Endometrium (tissue), 2 donors: ENCODE data around the gene DPP6.

Experiments
- FAIRE-seq: peaks from 2 replicates; lab custom pipeline; 2012; peaks lifted over from hg19 to GRCh38; lab: Jason Lieb, UNC
- donor health status: control.
- donor health status: control.

The DPP6 gene

GRCh38 chr7:154451480-154452457, 399.6 kb downstream of the DPP6 start:
- no peak for FAIRE-seq

GRCh38 chr7:154463794-154464193, 411.6 kb downstream of the DPP6 start:
- FAIRE-seq = no peak

GRCh38 chr7:154469652-154470051, 417.5 kb downstream of the DPP6 start:
- no peak for FAIRE-seq

DNA sequence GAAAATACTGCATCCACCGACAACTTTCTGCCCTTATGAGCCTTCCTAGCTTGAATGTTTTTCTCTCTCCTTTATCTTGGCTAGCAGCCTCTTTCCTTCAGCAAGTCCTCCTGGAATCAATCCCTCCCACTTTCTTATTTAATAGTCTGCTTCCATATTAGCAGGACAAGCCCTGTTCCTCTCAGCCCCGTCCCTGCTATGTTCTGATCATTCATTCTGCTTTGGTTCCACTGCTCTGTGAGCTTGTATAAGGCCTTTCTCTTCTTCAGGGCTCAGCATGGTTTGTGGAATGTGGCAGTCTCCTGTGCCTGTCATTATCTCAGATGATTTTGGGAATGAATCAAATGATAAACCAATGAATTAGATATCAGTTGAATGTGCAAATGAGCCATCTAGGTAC, 420.1 kb downstream of the DPP6 start:
- FAIRE-seq = no peak

DNA sequence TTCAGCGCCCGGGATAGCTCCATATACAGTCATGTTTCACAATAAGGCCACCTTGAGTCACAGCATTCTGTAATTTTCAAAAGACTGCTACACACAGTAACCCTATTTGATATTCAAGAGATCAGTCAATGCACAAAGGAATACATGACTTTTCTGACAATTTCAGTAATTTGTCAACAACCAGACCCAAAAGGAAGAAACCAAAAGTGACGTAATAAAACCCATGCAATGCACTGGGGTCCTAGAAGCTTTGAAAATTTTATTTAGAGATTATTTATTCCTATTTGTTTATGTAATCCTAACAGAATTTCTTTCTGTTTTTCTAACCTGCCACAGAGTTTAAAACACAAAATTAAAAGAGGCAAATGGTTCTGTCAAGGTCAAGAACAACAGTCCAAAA, 421.2 kb downstream of the DPP6 start:
- FAIRE-seq = peak; percentile 74

DNA sequence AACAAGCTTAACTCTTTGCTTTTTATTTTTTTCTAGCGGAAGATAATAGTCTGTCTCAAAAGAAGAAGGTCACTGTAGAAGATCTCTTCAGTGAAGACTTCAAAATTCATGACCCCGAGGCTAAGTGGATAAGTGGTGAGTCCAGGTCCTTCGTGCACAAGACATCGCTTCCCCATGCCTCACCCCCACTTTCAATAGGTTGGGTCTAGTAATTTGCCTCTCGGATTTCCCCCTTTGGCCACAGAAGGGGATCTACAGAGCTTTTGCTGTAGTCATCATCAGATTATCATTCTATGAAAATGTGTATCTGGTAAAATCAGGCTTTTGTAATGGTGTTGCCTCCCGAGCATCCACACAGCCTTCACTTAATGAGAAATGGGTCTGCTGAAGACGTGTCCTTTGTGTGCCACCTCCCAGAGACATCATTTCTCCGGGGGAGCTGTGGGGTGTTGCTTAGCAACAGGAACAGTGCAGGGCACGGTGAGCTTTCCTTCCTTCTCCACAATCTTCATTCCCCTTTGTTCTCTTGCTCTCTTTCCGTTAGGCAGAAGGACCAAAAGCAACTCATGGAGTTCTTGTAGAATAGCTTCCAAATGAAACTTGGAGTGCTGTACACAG, 422.8 kb downstream of the DPP6 start:
- no peak for FAIRE-seq

- FAIRE-seq = no peak
Observed at GRCh38 chr7:154475864-154476263, 423.7 kb downstream of the DPP6 start.

DNA sequence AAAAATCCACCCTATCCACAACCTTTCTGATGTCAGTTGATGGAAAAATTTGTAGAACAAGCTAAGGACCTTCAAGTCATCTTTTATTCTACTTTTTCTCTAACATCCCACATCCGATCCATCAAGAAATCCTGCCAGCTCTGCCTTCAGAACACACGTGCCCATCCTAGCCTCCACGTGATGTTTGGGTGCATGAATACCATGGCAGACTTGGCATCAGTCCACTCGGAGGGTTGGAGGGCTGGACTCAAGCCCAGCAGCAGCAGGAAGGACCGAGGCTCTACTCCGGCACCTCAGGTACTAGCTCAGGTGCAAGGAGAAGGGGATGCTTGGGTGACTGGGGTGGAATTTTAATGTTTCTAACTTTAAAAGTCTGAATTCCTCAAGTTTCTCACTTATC, 428.6 kb downstream of the DPP6 start:
- no peak for FAIRE-seq

- FAIRE-seq = no peak
Observed at GRCh38 chr7:154482863-154483262, 430.7 kb downstream of the DPP6 start.

DNA sequence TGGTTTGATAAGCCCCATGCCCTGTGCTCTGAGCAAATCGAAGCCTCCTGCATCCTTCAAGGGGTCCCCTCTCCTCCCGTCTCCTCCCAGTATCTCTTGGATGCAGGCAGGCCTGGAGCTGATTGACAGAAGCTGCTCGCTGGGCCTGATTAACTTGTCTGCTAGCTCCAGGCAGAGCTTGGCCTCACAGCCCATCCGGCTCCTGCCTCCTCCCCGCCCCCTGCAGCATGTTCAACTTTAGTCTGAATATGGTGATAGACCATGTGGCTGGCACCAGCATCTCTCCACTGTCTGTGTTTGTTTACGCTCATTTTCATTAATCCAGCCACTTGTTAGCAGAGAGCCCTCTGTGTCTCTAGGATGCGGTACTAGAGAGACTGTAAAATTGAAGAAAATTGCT, 432.2 kb downstream of the DPP6 start:
- no peak for FAIRE-seq

DNA sequence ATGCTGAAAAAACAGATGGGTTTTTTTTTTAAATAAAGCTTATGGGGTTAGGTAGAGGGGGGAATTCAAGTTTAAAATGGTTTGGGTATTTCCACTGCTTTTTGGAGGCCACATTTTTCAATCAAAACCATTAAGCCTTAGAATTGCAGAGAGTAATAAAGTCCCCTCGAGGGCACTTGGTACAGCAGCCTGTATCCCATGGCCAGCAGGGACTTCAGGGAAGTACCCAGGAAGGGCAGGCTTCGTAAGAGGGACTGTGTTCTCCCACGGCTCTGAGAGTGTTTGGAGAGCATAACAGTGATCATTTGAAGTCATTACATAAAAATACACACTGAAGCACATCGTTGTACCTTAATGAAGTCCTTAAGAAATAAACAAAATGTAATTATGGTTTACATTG, 432.7 kb downstream of the DPP6 start:
- no peak for FAIRE-seq

- no peak for FAIRE-seq
Observed at GRCh38 chr7:154489897-154490296, 437.7 kb downstream of the DPP6 start.

GRCh38 chr7:154493594-154493993, 441.4 kb downstream of the DPP6 start:
- FAIRE-seq = peak; percentile 90

- FAIRE-seq = no peak
Observed at GRCh38 chr7:154497751-154498150, 445.6 kb downstream of the DPP6 start.

DNA sequence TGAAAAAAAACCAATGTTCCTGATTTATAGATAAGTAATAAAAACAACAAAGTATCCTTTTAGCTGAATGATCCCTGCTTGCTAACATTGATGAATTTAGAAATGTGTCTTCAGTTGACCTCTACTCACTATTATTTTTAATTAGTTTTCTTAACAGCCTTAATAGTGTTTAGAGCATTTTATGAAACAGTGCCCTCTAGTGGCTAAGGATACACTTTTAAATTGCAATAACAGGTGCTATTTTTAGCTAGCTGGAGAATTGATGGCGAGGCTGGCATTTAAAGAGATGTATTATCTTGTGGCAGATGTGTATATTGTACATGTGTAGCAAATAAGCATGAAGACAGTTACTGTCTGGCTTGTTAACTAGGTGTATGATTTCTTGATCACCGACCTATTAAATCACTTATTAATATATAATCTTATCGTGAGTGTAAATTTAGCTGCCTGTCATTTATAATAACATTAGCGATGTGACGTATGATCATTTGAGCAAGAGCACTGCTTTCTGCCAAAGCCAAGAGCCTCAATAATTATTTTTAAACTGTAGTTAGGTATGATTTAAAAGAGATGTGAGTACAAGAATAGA, 451.9 kb downstream of the DPP6 start:
- peak; percentile 23 for FAIRE-seq

- FAIRE-seq = no peak
Observed at GRCh38 chr7:154504918-154505317, 452.7 kb downstream of the DPP6 start.

GRCh38 chr7:154505362-154505761, 453.2 kb downstream of the DPP6 start:
- FAIRE-seq = no peak

- no peak for FAIRE-seq
Observed at GRCh38 chr7:154509192-154509591, 457.0 kb downstream of the DPP6 start.

GRCh38 chr7:154512121-154512833, 460.1 kb downstream of the DPP6 start:
- FAIRE-seq = no peak

DNA sequence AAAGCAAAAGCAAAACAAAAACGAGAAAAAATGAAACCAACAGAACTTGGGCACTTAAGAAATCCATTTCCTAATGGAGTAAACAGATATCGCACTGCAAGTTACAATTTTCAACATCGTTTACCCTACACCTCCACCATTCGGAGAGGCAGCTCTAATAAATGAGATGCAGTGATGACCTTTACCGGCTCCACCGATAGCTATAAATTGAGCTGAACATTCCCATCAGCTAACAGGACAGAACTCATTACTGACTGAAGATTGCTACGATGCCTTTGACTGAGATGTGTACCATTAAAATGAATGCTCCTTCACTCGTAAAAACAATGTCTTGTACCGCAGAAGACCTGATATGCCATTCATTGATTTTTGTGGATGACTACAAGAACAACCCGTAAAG, 465.6 kb downstream of the DPP6 start:
- FAIRE-seq = no peak

GRCh38 chr7:154519229-154519628, 467.0 kb downstream of the DPP6 start:
- FAIRE-seq = no peak

DNA sequence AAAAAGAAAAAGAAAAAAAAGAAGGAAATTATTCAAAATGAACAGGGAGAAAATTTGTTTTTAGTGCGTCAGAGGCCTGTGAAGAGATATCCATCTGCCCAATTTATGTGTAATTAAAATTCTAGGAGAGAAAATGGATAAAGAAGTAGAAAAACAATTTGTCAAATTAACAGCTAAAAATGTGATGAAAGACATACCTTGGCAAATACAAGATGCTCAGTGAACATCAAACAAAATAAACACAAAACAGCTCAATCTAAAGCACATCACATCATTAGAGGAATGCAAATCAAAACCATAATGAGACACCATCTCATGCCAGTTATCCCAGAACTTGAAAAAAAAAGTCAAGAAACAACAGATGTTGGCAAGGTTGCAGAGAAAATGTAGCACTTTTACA, 477.9 kb downstream of the DPP6 start:
- no peak for FAIRE-seq

DNA sequence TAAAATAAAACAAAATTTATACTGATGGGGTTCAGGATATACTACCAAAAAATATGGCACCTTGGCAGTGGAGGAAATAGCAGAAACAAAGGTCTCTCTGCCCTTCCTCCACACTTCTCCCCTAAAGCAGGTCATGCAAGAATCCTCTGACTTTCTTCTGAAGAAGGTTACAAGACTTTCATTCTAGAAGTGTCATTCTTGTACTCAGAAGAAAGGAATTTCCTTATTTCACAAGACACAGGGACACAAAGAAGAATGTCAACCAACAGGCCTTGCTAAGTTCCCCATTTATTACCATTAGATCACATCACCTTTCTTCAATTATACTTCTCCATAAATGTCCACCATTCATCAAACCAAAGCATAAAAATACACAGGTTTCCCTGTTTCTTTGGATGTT, 480.6 kb downstream of the DPP6 start:
- no peak for FAIRE-seq
